DMS79 treated with DMSO at 0.1 percent for 48 hours (cell line): ENCODE data around the gene KLK12.

Source experiments
- DNase-seq: peaks from one replicate; lab custom pipeline; 2025; lab: John Stamatoyannopoulos, UW

The KLK12 gene

DNA sequence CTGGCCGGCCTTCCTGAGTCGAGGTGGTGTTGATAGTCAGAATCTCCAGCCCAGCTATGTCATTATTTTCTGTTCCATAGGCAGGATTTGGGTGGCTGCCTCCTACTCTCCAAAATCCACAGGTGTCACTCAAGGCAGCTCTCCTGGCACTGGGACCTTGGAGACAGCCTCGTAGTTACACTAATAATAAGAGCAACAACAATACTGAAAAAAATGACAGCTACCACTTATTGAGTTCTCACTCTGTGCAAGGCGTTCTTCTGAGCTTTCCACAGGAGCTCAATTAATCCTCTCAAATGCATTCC is 12.2 kb upstream of the KLK12 start:
- no peak for DNase-seq

DNA sequence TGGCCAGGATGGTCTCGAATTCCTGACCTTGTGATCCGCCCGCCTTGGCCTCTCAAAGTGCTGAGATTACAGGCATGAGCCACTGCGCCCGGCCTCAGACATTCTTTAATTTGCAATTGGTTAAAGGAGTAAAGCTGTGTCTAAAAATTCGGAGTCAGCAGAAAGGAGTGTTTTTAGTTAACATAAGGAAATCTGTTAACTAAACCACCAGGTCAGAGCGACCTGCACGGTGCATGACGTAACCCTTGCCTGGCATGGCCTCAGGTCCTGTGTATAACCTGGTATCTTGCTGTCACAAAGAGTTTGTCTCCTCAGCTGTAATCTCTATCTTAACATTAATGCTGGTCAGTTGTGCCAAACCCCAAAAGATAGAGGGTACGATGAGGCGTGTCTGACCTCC is 9.5 kb upstream of the KLK12 start:
- no peak for DNase-seq

DNA sequence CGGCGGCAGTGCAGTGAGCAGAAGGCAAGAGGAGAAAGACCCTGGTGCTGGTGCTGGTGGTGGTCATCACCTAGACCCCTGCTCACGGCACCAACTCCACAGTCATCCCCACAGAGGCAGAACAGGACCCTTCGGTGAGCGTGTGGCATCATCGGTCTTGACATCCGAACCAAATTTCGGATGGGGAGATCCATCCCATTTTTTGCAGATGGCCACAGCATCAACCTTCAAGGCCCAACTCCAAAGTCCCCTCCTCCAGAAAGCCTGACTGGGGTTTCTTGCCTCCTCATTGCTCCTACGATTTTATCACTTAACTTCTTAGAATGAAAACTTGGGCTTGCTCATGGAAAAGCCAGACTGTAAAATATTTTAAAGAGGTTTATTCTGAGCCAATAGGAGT is 8.7 kb upstream of the KLK12 start:
- no peak for DNase-seq

DNA sequence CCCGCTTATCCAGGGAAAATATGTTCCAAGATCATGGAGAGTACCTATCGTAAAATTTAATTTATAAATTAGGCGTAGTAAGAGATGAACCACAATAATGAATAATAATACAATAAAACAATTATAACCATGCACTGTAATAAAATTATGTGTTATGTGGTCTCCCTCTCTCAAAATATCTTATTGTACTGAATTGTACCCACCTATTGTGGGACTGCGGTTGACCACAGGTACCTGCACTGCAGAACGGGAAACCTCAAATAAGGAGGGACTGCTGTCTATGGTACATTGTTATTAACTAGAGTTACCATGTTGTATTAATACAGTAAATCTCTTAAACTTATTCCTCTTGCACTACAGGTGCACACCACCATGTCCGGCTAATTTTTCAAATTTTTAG is 5.3 kb upstream of the KLK12 start:
- DNase-seq: no peak

DNA sequence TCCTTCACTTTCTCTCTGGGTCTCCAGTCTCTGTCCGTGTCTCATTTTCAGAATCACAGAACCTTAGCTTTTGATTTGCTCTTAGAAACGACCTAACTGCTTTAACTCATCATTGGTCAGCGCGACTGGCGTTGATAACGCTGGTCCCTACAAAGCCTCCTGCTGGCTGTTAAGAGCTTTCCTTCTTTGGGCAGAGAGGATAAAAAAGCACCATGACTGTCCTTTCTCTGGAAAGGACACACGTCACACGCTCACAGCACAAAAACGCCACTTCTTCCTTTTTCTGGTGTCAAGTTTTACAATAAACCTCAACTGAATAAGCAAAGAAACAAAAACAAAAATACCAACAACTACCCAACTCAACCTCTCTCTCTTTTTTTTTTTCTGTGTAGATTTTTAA is 1.7 kb upstream of the KLK12 start:
- no peak for DNase-seq

DNA sequence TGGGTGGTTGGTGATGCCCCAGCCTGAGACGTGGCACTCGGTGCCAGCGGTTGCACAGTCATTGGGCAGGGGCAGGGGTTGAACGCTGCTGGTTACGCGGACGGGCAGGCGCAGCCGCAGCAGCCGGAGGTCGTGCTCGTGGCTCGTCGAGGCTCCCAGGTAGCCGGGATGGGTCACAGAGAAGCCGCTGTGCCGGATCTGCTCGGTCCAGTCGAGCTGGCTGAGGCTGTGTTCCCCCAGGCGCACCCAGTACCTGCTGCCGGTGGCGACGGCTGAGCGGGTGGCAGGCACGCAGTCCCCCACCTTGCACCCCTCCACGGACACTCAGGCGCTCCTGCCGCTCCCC is 2.9 kb downstream of the KLK12 start:
- no peak for DNase-seq

DNA sequence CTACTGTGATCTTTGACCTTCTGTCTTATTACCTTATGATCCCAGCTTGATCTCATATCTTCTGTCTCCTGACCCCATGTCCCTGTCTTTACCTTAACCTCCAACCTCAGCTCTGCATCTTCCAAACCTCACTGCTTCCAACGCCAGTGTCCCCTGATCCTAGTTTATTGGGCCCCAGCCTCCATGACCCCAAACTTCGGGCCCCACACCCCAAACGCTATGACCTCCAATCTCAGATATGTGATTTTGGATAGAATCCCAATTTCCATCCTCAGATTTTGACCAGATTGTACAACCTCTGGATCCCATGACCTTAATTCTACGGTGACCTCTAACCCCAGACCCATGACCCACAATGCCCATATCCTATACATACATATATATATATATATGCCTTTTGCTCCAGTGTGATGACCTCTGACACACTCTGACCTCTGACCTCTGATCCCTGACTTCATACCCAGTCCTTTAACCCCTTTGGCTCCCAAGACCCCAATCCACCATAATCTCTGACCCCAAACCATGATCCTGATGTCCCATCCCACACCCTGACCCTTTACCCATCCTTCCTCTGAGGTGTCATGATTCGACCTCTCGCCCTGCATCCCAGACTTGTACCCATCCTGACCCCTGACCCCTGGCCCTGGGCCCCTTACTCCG is 3.5 kb downstream of the KLK12 start:
- no peak for DNase-seq

DNA sequence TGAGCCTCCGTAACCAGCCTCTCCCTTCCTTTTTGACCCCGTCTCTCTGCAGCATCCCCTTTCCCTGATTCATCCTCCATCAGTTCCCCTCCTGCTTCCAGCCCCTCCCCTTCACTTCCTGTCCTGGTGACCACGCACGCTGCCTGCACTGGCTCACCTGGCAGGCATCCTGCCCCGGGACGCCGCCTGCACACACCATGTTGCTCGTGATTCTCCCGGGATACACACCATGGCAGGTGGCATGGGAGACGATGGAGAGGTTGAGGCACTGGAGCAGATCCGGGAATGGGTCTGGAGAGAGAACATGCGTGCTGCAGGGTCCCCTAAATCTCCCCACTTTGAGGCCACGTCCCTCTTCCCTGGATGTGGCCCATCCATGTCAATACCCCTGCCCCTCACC is 4.2 kb downstream of the KLK12 start:
- no peak for DNase-seq

DNA sequence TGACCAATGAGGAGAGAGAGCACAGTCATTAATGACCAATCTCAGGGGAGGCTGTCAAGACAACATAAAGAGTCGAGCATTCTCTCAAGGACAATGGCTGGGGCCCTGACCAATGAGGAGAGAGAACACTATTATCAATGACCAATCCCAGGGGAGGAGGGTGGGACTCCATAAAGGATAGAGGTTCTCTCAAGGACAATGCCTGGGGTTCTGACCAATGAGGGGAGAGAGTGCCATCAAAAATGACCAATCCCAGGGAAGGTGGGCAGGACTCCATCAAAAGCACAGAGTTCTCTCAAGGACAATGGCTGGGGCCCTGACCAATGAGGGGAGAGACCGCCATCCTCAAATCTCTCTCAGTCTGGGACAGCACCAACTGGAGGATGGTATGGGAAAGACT is 5.1 kb downstream of the KLK12 start:
- no peak for DNase-seq

DNA sequence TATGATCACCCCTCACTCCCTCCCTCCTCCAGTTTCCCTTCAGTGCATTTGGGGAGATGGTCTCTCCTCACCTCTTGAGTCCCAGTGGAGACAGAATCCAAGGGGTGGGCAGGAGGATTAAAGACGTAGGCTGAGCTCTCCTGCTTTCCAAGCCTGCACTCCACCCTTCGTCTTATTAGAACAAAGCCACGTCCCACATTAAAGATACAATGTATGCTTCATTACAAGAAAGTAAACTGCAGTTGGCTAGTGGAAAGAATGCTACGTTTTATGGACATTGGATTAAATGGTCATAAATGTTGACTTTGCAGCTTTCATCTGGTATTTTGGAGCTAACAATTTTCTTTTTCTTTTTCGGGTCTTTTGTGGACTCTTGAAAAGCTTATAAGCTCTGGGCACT is 6.9 kb downstream of the KLK12 start:
- DNase-seq: no peak

DNA sequence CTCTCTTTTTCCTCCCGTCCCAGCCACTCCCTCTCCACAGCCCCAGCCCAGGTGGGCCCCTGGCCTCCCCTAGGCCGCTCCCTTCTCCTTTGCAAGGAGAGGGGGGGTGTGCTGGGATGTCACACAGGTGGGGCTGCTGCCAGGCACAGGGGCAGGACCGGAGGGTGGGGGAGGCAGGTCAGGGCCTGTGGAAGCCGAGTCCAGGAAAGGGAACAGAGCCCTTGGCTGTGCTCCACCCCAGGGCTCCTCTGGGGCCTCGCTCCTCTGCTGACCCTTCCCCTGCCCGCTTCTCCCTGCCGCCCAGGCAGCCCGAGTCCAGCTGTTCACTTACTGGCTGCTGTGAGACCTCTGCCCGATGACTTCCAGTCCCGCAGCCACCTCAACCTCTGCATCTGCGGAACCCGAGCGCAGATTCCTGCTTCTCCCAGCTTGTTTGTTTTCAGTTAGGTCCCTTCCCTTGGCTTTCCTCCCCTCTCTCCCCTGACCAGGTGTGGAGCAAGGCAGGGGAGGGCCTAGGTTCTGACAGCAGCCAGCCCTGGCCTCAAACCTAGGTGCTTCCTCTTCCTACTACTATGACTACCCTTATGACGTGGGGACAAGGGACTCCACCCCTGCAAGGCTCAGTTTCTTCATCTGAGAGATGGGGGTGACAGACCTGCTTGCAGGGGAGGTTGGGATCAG is 7.5 kb downstream of the KLK12 start:
- DNase-seq: peak; percentile 21

DNA sequence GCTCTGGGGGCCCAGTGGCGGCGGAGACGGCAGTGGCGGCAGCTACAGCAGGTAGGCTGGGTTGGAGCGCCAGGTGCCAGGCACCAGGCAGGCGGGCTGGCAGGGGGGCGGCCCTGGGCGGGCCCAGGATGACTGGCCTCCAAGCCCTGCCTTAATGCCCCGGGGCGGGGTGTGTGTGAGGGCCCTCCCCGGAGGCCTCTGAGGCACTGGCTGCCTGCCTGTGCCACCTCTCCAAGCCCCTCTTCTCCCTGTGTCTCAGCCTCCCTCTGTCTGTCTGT is 8.3 kb downstream of the KLK12 start, which contains the start of gene KLK11:
Gene KLK11, minus strand, starts transcription at position 63 of the 278 bp plus-strand sequence. CDS start 985 bp downstream, outside the sequence.
- DNase-seq: peak; percentile 44

DNA sequence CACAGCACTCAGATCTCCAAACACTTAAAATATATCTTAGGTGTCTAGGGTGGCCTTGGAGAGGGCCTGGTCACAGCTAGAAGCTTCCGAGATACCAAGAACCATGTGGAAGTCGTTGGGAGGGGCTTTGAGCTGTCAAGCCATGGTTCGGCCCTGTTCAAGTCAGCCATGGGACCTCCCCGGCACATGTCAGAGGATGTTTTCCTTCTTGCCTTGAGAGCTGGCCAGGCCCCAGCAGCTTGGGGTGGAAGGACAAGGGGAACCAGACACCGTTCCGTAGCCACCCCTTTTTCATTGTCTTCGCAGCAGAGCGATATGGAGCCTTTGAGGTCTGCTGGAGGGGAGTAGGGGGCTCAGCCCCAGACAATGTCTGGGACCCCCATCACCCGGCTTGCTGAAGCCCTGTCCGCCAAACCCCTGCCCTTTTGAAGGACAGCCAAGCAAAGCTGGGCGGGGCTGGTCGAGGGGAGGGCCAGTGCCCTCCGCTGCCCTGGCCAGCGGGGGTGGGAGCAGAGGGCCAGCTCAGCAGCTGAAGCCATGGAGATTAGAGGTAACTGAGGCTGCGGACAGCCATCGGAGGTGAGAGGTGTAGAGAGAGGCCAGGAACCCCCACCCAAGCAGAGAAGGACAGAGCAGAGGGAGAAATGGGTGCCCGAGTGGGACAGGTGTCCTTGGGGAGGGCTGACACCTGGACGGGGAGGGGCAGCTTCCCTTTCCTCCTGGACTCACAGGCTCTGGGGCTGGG is 8.8 kb downstream of the KLK12 start:
- peak; percentile 11 for DNase-seq

DNA sequence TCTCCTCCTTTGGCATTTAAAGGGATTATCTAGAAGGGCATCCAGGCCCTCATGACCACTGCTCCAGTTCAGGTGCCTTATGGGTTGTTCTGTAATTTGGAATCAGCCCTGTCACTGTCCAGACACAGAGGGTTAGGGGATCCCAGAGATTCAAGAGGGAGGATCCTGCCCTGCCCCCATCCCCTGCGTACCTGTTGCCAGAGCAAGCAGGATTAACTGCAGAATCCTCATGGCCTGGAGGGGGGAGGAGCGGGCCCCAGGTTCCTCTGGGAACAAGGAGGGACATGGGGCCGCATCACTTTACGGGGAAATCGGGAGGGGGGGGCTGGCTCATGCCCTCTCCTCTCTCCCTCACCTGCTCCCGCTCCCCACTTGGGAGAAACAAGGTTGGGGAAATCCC is 9.4 kb downstream of the KLK12 start:
- DNase-seq: no peak

DNA sequence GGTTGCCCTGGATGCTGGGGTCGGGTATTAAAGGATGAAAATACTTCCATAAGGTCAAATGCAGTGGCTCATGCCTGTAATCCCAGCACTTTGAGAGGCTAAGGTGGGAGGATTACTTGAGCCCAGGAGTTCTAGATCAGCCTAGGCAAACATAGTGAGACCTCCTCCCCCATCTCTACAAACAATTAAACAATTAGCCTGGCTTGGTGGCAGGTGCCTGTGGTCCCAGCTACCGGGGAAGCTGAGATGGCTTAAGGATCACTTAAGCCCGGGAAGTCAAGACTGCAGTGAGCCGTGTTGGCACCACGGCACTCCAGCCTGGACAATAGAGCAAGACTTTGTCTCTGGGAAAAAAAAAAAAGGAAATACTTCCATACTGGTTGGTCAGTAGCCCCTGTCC is 9.9 kb downstream of the KLK12 start:
- DNase-seq: peak; percentile 60

DNA sequence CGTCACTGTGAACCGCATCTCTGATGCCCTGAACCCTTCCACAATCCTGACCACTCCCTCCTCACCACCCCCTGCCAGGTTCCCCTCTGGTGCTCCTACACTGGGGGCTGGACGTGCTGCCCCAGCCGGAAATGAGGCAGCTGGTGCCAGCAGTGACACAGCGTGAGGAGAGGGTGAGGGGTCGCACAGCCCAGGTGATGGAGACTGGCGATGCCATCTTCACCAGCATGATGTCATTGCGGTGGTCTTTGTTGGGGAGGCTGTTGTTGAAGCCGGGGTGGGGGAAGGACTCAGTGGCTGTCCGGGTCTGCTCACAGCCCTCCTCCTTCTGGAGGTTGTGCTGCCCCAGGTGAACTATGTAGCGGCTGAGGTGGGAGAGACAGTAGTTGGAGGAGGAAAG is 10.9 kb downstream of the KLK12 start:
- no peak for DNase-seq

DNA sequence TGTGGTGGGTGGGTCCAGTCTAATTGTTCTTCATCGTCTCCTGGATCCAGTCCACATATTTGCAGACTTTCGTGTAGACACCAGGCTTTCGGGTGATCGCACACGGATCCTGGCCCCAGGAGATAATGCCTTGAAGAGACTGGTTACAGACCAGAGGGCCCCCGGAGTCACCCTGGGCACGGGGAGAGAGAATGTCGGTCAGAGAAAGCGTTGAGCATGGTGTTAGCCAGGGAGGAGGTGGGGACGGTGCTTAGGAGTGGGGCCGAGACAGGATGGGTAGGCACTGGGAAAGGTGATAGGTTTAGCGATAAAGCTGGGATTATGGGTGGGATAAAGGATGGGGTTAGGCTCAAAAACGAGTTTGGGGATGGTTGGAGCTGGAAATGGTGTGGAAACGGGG is 12.3 kb downstream of the KLK12 start:
- no peak for DNase-seq

DNA sequence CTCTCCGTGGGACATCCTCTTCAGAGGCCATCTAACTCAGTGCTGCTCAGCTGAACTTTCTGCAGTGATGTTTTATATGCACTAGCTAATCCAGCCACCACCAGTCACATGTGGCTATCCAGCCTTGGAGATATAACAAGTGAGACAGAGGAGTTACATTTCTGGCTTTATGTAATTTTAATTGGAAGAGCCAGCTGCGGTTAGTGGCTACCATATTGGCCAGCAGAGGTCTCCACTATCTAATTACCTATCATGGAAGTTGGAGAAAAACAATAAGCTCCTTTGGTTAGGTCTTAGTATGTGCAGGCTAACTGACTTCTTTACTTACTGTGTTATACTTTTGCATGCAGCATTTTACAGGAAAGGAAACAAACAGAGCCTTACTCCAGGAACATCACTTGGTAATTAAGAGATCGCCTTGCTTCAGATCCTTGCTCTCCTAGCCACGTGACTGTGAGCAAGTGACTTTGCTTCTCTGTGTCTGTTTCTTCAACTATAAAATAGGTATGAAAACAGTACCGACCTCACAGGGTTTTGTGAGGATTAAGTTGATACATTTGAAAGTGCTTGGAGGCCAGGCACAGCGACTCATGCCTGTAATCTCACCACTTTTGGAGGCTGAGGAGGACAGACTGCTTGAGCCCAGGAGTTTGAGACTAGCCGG is 13.7 kb downstream of the KLK12 start:
- DNase-seq: peak; percentile 60

DNA sequence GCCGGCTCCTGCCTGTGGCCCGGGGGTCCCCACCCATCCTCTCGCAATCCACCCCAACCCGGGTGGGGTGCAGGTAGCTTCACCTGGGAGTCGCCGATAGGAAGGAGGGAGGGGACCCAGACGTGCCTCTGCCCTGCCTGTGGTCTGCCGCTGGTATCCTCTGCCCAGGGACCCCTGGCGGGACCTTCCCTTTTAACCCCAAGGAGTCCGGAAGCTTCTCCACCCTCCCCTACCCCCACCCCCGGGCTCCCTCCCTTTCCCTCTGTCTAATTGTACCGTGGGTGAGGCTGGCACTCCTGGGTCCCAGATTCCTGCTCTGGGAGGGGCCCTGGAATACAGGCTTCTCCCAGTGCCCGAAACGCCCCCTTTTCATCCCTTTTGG is 15.3 kb downstream of the KLK12 start, which contains the start of gene KLK10:
Gene KLK10, minus strand, starts transcription at position 166 of the 382 bp plus-strand sequence. CDS start 579 bp downstream, outside the sequence.
- no peak for DNase-seq

DNA sequence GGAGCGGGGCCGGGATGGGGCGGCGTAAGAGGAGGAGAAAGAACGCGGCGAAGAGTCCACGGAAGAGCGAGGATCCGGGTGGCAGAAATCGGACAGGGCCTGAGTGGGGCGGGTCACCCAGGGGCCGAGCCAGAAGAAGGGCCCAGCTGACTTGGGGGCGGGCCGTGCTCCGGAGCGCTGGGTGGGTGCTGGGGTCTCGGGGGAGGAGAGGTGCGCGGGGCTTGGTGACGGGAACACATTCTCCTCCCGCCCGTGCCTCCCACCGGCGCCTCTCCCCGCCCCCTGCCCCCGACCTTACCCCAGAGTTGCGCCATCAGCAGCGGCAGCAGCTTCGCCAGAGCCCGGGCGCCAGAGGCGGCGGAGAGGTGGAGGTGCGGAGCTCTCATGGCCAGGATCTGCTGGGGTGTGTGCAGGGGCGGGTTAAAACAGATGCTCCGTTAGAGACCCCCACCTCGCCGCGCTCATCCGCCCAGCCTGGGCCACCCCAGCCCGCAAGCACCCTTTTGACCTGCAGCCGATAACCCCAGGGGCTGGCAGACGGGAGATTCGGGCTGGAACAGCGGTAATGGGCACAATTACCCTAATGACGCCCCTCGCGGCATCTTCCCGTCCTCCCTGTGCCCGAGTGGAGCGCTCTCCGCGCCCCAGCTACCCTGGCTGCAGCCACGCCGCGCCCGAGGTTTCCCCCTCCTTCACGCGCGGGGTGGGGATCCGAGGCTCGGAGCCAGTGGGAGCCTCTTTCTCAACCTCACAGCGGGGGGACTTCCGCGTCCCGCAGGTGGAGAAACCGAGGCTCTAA is 15.9 kb downstream of the KLK12 start:
- peak; percentile 23 for DNase-seq

DNA sequence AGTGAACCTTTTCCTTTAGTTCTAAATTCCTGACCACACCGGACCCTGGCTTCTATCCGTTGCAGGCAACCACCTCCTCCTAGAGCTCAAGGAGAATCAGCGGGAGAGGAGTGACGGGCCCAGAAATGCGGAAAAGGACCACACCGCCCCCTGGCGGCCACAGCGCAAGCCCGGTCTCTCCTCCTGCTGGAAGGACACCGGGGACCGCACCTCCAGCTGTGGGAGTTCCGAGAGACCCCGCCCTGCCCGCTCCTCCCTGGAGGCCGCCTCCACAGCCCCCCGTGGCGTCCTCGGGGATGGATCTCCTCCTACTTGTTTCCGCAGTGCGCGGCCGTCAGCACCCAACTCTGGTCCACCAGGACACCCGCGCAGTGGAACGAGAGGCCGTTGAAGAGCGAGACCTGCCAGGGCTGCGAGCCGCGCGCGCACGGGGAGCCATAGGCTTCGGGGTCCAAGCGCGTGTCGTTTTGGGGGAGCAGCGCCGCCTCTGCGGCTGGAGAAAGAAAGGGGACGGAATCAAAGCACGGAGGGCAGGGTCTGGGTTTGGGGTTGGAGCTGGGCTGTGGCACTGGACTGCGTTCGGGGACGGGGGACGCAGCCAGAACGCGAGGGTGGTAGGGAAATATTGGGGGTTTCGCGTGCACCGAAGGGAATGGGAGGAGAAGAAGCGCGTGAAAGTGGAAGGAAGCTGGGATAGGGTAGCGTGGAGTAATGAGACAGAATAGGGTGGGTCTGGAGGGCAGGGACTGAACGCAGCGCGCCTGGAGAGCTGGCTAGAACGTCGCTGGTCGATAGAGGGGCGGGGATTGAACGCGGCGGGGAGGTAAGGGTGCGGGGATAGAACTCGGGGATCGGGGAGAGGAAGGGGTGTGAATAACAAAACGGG is 17.8 kb downstream of the KLK12 start:
- peak; percentile 55 for DNase-seq
